Measurements from ENCODE around the gene AOC1.

Gene AOC1

DNA sequence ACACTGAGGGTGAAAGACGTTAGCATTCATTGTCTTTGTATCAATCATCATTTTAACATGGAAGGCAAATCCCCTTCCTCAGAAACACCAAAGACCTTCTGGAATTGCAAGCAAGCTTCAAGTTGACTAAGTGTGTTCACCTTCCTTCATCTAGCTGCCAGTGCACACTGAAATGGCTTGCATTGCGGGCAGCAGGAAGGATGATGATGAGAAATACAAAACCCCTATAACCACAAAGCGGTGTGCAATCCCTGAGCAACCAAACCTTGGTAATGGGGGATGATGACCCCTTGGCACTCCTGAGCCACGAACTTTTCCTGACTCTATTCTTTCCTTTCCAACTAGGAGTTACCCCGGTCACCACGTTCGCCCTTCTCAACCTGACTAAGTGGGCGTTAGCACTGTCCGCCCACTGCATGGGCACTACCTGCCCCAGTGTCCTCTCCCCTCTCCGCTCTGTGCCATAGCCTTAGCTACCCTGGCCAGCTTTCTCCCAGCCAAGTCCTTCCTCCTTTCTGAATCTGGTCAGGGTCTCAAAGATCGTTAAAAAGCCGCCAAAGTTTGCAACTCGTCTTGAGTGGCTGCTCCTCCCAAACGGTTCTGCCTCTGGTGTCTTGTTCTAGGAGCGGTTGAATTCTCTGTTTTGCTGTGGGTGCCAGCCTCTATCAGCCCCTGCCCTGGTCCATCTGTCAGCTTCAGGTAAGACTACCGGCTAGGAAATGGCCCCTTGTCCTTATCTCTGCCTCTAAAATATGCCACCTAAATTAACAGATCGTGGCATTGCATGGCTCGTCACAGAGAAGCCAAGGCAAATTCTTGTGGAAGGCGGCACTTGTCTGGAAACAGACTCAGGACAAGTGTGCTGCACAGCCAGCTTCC is 586 bp upstream of the AOC1 start:
- no peak overlapping the region for H3K4me3 ChIP-seq (ENCODE audit: low read length)
- TF ChIP-seq CTCF (conservative IDR thresholded peaks at IDR 0.05; ENCODE audit: low read depth, low read length): no peak
- no peak for DNase-seq (ENCODE audit: low read depth)

DNA sequence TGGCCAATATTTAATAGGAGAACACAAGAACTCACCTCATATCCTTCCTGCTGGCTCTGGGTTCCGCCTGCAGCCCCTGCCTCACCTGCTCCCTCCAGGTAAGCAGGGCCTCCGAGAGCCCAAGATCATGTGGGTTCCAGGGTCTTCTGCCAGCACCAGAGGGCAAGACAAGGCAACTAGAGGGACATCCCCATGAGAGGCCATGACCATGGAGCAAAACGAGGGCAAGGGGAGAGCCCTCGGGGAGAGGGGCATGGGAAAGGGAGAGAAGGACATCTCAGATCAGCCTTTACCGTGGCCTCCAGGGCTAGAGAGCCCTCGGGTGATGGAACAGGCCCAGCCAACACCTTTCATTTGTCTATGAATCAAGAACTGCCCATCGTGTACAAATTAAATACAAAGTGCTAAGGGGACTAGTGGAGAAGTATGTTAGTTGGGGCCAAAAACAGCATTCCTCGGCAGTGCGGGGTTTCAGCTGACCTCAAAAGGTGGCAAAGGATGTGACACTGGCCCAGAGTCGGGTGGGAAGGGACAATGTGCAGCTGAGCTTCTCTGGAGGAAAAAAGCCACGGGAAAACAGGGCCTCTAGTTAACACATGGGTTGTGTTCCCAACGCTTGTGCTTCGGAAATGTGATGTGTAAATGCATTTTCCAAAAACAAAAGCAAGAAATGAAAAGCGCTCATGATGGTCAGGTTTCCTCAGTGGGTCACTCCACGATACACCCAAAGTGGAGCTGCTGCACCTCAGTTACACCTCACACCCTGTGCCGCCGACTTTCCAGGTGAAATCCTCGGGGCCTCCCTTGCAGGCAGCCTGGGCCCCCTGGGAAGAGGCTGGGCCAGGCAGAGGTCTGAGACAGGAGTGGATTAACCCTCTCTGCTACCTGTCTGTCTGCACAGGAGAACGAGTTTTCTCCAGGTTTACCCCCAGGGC is 2.0 kb downstream of the AOC1 start:
- no peak overlapping the region for H3K4me3 ChIP-seq (ENCODE audit: low read length)
- no peak for TF ChIP-seq CTCF (conservative IDR thresholded peaks at IDR 0.05; ENCODE audit: low read depth, low read length)
- no peak for DNase-seq (ENCODE audit: low read depth)

GRCh38 chr7:150855046-150855445 is 2.7 kb downstream of the AOC1 start:
- DNase-seq (ENCODE audit: low read depth): no peak
- TF ChIP-seq CTCF (conservative IDR thresholded peaks at IDR 0.05; ENCODE audit: low read depth, low read length): no peak
- no peak overlapping the region for H3K4me3 ChIP-seq (ENCODE audit: low read length)

DNA sequence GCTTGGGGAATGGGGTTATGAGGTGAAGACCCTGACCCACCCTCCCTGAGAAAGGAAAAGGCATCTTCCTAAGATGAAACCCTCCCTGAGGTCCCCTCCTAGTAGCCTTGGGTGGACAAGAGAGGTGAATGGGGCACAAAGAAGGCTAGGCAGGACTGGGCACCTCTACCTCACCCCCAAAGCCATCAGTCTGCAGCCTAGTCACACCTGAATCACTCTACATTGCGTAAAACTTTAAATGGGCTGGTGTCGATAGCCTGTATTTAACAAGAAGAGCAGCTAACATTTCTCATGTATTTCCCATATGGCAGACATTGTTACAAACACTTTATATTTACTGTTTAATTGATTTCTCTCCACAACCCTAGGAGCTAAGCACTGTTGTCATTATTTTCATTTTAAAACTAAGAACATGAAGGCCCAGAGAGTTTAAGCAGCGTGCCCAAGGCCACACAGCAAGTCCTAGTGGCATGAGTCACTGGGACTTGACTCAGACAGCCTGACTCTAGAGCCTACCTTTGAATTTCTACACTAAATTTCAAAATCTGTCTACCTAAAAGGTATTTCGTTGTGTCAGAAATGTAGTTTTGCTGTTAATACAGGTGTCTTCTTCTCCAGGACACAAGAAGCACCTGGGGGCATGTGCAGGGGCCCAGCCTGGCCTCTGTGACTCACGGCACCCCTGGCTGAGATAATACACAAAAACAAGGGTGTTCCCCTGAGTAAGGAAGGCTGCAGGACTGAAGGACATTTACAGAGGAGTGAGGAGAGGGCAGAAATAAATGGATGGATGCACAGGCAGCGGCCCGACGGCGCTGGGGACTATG is 3.4 kb downstream of the AOC1 start:
- TF ChIP-seq CTCF (conservative IDR thresholded peaks at IDR 0.05; ENCODE audit: low read depth, low read length): no peak
- DNase-seq (ENCODE audit: low read depth): no peak
- H3K4me3 ChIP-seq (ENCODE audit: low read length): no peak overlapping the region

GRCh38 chr7:150856303-150857275 is 4.3 kb downstream of the AOC1 start:
- TF ChIP-seq CTCF (conservative IDR thresholded peaks at IDR 0.05; ENCODE audit: low read depth, low read length): no peak
- DNase-seq (ENCODE audit: low read depth): no peak

More at GRCh38 chr7:150856303-150857275, 4.3 kb downstream of the AOC1 start:
- H3K4me3 ChIP-seq (ENCODE audit: low read length): no peak overlapping the region

All from retinal pigment epithelial cell (primary cell).